IMR-90 (cell line): ENCODE measurements around the gene UBA1. TPM values are rescaled to one million over a fixed set of nuclear protein-coding genes. Genes with fewer than 3 reads are reported as not detected.

ENCODE experiments used
- ATAC-seq: fragments of 200-7000 bp; cut with Tn5 transposase; 2 replicates; pipeline ENCODE4 v1.9.1; 2020; ENCODE audit warnings: low read depth, mild to moderate bottlenecking, moderate library complexity
- BruUV-seq: library from RNA; stranded (reverse); fragments of 400-500 nt; replicated peaks from 2 replicates; lab custom pipeline; 2021; lab: Mats Ljungman, UMichigan
- CTCF ChIA-PET: fragments of 300-600 bp; formaldehyde crosslinking; extraction: SDS; loops from one replicate; lab custom pipeline; 2021; ENCODE audit warnings: antibody characterized with exemption; lab: Yijun Ruan, JAX
- POLR2A ChIA-PET: fragments of 300-600 bp; sonication (Branson Sonifier 250); formaldehyde crosslinking; loops from one replicate; lab custom pipeline; 2022; ENCODE audit warnings: antibody characterized with exemption; ENCODE audit not compliant: unreplicated experiment; lab: Charles Lee
- DNase-seq: peaks from one replicate; pipeline ENCODE4 v3.0.0; 2013
- H2AFZ ChIP-seq: replicated peaks from 2 replicates; pipeline ENCODE3; 2013; ENCODE audit warnings: low read length, mild to moderate bottlenecking; ENCODE audit not compliant: poor library complexity
- H2AK5ac ChIP-seq: 2 replicates; pipeline ENCODE4 v1.6.1; 2013; ENCODE audit warnings: low read depth, low read length, inconsistent platforms
- H2AK9ac ChIP-seq: replicated peaks from 2 replicates; pipeline ENCODE3; 2013; ENCODE audit warnings: mild to moderate bottlenecking, low read depth, low read length, moderate library complexity; ENCODE audit not compliant: poor library complexity
- H2BK120ac ChIP-seq: 2 replicates; pipeline ENCODE4 v1.6.1; 2013; ENCODE audit warnings: low read depth, low read length, inconsistent platforms
- H2BK15ac ChIP-seq: 3 replicates; pipeline ENCODE4 v1.6.1; 2013; ENCODE audit warnings: low read depth, low read length, inconsistent platforms
- H2BK20ac ChIP-seq: 2 replicates; pipeline ENCODE4 v1.6.1; 2013; ENCODE audit warnings: low read depth, mild to moderate bottlenecking, inconsistent platforms, low read length, moderate library complexity
- H2BK5ac ChIP-seq: 2 replicates; pipeline ENCODE4 v1.6.1; 2013; ENCODE audit warnings: mild to moderate bottlenecking, low read depth, low read length, inconsistent platforms; ENCODE audit not compliant: poor library complexity, severe bottlenecking
- H3K14ac ChIP-seq: replicated peaks from 2 replicates; pipeline ENCODE4 v1.6.1; 2013; ENCODE audit warnings: low read depth, low read length, inconsistent platforms
- H3K18ac ChIP-seq: 2 replicates; pipeline ENCODE4 v1.6.1; 2013; ENCODE audit warnings: low read depth, low read length, control low read depth
- H3K23ac ChIP-seq: 2 replicates; pipeline ENCODE4 v1.6.1; 2013; ENCODE audit warnings: low read depth, low read length, inconsistent platforms
- H3K27ac ChIP-seq: 2 replicates; pipeline ENCODE4 v1.5.1; 2013; ENCODE audit warnings: mild to moderate bottlenecking, control low read depth, low read length; ENCODE audit not compliant: insufficient read depth
- H3K27me3 ChIP-seq: 2 replicates; pipeline ENCODE4 v1.6.1; 2013; ENCODE audit warnings: low read length; ENCODE audit not compliant: control insufficient read depth, insufficient read depth
- H3K36me3 ChIP-seq: 2 replicates; pipeline ENCODE4 v1.6.1; 2013; ENCODE audit warnings: low read length, mixed read lengths; ENCODE audit not compliant: control insufficient read depth, insufficient read depth
- H3K4ac ChIP-seq: 2 replicates; pipeline ENCODE4 v1.6.1; 2013; ENCODE audit warnings: low read depth, low read length, inconsistent platforms
- H3K4me1 ChIP-seq: 2 replicates; pipeline ENCODE4 v1.6.1; 2013; ENCODE audit warnings: low read length, mixed read lengths; ENCODE audit not compliant: control insufficient read depth, insufficient read depth
- H3K4me2 ChIP-seq: 2 replicates; pipeline ENCODE4 v1.6.1; 2013; ENCODE audit warnings: low read depth, mild to moderate bottlenecking, control low read depth, low read length, moderate library complexity
- H3K4me3 ChIP-seq: 2 replicates; pipeline ENCODE4 v1.5.1; 2013; ENCODE audit warnings: low read depth, mild to moderate bottlenecking, control low read depth, low read length, moderate library complexity; ENCODE audit not compliant: insufficient read depth
- H3K56ac ChIP-seq: 2 replicates; pipeline ENCODE4 v1.6.1; 2013; ENCODE audit warnings: low read length, inconsistent platforms; ENCODE audit not compliant: insufficient read depth; ENCODE audit errors: extremely low read depth
- H3K79me1 ChIP-seq, 2 experiments: 2 replicates each; pipeline ENCODE4 v1.6.1; 2013; ENCODE audit warnings: low read length in 2 of 2, inconsistent platforms in 1 of 2, low read depth in 1 of 2
- H3K9ac ChIP-seq: 2 replicates; pipeline ENCODE4 v1.6.1; 2013; ENCODE audit warnings: low read depth, low read length, control low read depth
- H3K9me1 ChIP-seq: 2 replicates; pipeline ENCODE4 v1.6.1; 2013; ENCODE audit warnings: low read length, inconsistent platforms; ENCODE audit not compliant: insufficient read depth
- H3K9me3 ChIP-seq: 2 replicates; pipeline ENCODE4 v1.6.1; 2013; ENCODE audit warnings: low read length; ENCODE audit not compliant: control insufficient read depth, insufficient read depth
- H4K20me1 ChIP-seq: 2 replicates; pipeline ENCODE4 v1.6.1; 2013; ENCODE audit warnings: low read length, inconsistent platforms; ENCODE audit not compliant: insufficient read depth
- H4K5ac ChIP-seq: 2 replicates; pipeline ENCODE4 v1.6.1; 2013; ENCODE audit warnings: mild to moderate bottlenecking, low read depth, low read length, control low read depth
- H4K8ac ChIP-seq, 2 experiments: 2 replicates each; pipeline ENCODE4 v1.6.1; 2013; ENCODE audit warnings: low read depth in 2 of 2, low read length in 2 of 2, control low read depth in 1 of 2, inconsistent platforms in 1 of 2
- H4K91ac ChIP-seq: 2 replicates; pipeline ENCODE4 v1.6.1; 2013; ENCODE audit warnings: low read depth, low read length, inconsistent platforms; ENCODE audit not compliant: insufficient read depth
- WGBS, 2 experiments: methylation state at CpG; one replicate each; pipeline versions ENCODE4 v1.1.5 to v1.1.7; 2013; ENCODE audit warnings: missing lambda C conversion rate in 2 of 2; ENCODE audit not compliant: insufficient read length in 1 of 2; ENCODE audit errors: extremely low coverage in 2 of 2; 5-methylcytosine and 5-hydroxymethylcytosine counted together
- dilution Hi-C: fragments of 300-500 bp; cut with HindIII; formaldehyde crosslinking; loops from one replicate; pipeline ENCODE4 v1.14.3; 2018; ENCODE audit warnings: low sequenced_read_pairs; ENCODE audit not compliant: unreplicated experiment
- in situ Hi-C: fragments of 300-500 bp; cut with MboI; formaldehyde crosslinking; loops from 3 replicates; pipeline ENCODE4 v1.14.3; 2019; ENCODE audit warnings: low sequenced_read_pairs, inconsistent platforms, mixed read lengths
- intact Hi-C: fragments of 100-400 bp; cut with micrococcal nuclease; formaldehyde crosslinking; loops from 2 replicates; pipeline ENCODE4 v1.10.0; 2022
- polyA plus RNA-seq, 3 experiments: library from polyadenylated mRNA; depleted of rRNA; stranded (reverse); fragments of >200 nt; gene quantifications; 2 replicates each; pipeline ENCODE4 v1.2.3, GENCODE V29; 2012; ENCODE audit warnings: low replicate concordance in 1 of 3
- total RNA-seq: library from RNA; depleted of rRNA; stranded (reverse); fragments of >200 nt; gene quantifications from 2 replicates; pipeline ENCODE4 v1.2.3, GENCODE V29; 2012
- TF ChIP-seq, protein P1 (sequence below): fragments of 150-350 bp; IDR thresholded peaks from 2 replicates; pipeline ENCODE4 v1.6.1; 2017; ENCODE audit warnings: mild to moderate bottlenecking, antibody characterized with exemption, low read length, low read depth

Gene UBA1
- total and polyA plus RNA-seq, 2 of the 4 experiments (the other 2 are of a cell fraction): 299 to 343 TPM

DNA sequence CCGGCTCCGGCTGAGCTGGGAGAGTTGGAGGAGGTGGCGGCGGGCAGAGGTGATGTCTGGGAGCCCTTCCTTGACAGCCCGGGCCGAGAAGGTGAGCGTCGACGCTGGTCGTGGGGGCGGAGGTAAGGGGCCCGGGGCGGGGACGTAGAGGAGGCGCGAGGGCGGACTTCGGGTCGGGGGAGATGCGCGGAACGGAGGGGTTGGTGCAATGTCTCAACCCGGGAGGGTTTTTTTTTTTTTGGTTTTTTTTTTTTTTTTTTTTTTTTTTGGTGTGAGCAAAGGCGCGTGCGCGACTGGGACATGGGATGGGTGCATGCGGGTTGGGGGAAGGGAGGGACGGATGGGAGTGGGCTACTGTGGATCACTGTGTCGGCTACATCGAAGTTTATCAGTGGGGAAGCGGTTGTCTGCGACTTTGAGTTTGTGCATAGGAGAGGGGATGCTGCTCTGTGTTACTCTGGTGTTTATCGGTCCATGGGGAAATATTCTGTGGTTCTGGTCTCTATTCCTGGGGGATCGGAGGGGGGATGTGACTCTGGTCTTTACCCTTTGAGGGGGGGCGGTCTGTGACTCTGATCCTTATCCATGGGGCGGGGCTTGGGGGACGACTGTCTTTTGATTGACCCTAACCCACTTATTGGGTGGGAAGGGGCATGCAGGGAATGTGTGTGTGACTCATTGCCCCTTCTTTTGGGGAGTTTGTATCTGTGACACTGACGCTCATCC, 48.1 kb upstream of the UBA1 start:
- Histone ChIP-seq H4K20me1 (peaks cover 37% of the 10 kb centered on the region), H3K36me3 (peaks cover 8% of the 10 kb centered on the region; the same call in 1 of the 2 replicates), H3K18ac (peak overlapping the region; percentile 81), H3K4me3 (peak overlapping the region; percentile 99), H2BK20ac (no peak overlapping the region), H4K91ac (peak overlapping the region; percentile 86), H4K5ac (peak overlapping the region; percentile 92), H3K56ac (peak overlapping the region; percentile 65), H3K9ac (peak overlapping the region; percentile 98), H3K4me2 (peak overlapping the region; percentile 97), H3K23ac (peak overlapping the region; percentile 74; the same call in 1 of the 2 replicates), H2BK15ac (no peak overlapping the region), H2AK9ac (peak overlapping the region; percentile 96), H3K4me1 (peaks cover 2% of the 10 kb centered on the region; the same call in 1 of the 2 replicates), H3K9me1 (peaks cover 3% of the 10 kb centered on the region; the same call in 1 of the 2 replicates), H3K27ac (peak overlapping the region; percentile 100), H2BK120ac (peak overlapping the region; percentile 77), H3K4ac (peak overlapping the region; percentile 96), H3K14ac (peak overlapping the region; percentile 91), H2AFZ (peak overlapping the region; percentile 95), H2BK5ac (peak overlapping the region; percentile 95), H2AK5ac (peak overlapping the region; percentile 97), H3K79me1 (peaks cover 3 to 15% of the 10 kb centered on the region in 2 experiments; a peak in 2 of 4 replicates), H4K8ac (peak overlapping the region; percentile 57 to 95), H3K27me3 (peaks cover 4% of the 10 kb centered on the region; the same call in 1 of the 2 replicates), H3K9me3 (no peaks in the 10 kb centered on the region)
- DNase-seq (no peak), ATAC-seq (peak; percentile 15)
- ChIA-PET POLR2A (no interaction called here), CTCF (interaction anchor here (0.8 to 1.2 kb wide), 2 partner anchors 10 to 21 kb away, joined by 3 to 8 read pairs; no protein-coding TSS in a partner anchor)
- intact Hi-C loops: no loop called here
- dilution Hi-C loops: no loop called here
- BruUV-seq: no TSS peak
- TF ChIP-seq, protein P1, sequence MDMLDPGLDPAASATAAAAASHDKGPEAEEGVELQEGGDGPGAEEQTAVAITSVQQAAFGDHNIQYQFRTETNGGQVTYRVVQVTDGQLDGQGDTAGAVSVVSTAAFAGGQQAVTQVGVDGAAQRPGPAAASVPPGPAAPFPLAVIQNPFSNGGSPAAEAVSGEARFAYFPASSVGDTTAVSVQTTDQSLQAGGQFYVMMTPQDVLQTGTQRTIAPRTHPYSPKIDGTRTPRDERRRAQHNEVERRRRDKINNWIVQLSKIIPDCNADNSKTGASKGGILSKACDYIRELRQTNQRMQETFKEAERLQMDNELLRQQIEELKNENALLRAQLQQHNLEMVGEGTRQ: no peak
- 20% methylated on average over 1 of the region's 39 CpGs; no CpG with 5 or more reads in 1 of the 2 experiments for WGBS, 2 experiments
- in situ Hi-C loops: no loop called here
